AG04450 (cell line): ENCODE data around the gene KNSTRN. TPM values are rescaled to one million over a fixed set of nuclear protein-coding genes. Genes with fewer than 3 reads are reported as not detected.

ENCODE experiments used
- CTCF ChIA-PET: fragments of 300-600, 350-600 bp; formaldehyde crosslinking; extraction: SDS; loops from one replicate; lab custom pipeline; 2022; ENCODE audit warnings: antibody characterized with exemption, inconsistent platforms; lab: Charles Lee
- POLR2A ChIA-PET: fragments of 350-600 bp; formaldehyde crosslinking; extraction: SDS; loops from one replicate; lab custom pipeline; 2021; ENCODE audit warnings: antibody characterized with exemption, inconsistent platforms; lab: Yijun Ruan, JAX
- DNase-seq: peaks from one replicate; pipeline ENCODE4 v3.0.0-alpha.2; 2011; ENCODE audit warnings: low read depth, low spot score
- H3K27ac ChIP-seq: one replicate; pipeline ENCODE4 v1.5.1; 2012; ENCODE audit warnings: low read depth, low read length, control low read depth
- H3K27me3 ChIP-seq: one replicate; pipeline ENCODE4 v1.6.0; 2012; ENCODE audit warnings: low read length; ENCODE audit not compliant: control insufficient read depth, insufficient read depth
- H3K4me3 ChIP-seq: 2 replicates; pipeline ENCODE4 v1.5.1; 2011; ENCODE audit warnings: mild to moderate bottlenecking, low read depth, low read length, control low read depth
- H3K9me3 ChIP-seq: 2 replicates; pipeline ENCODE4 v1.5.1; 2012; ENCODE audit warnings: low read length; ENCODE audit not compliant: control insufficient read depth, insufficient read depth
- CTCF ChIP-seq: IDR thresholded peaks from 2 replicates; pipeline ENCODE4 v1.5.1; 2011; ENCODE audit warnings: low read depth, low read length, control low read depth, inconsistent platforms
- polyA plus RNA-seq: library from polyadenylated mRNA; depleted of rRNA; stranded (reverse); fragments of >200 nt; gene quantifications from 2 replicates; pipeline ENCODE4 v1.2.3, GENCODE V29; 2011

The KNSTRN gene
- polyA plus RNA-seq, 1 experiment: 18.2 TPM

GRCh38 chr15:40381818-40382529, 547 bp upstream of the KNSTRN start:
- Histone ChIP-seq H3K9me3 (no peaks in the 10 kb centered on the region; the same call in 1 of the 2 replicates), H3K27ac (no peak overlapping the region), H3K4me3 (no peak overlapping the region), H3K27me3 (no peaks in the 10 kb centered on the region)
- CTCF ChIA-PET: interaction anchor here (1.0 to 1.4 kb wide), 5 partner anchors 13 to 107 kb away, joined by 4 to 8 read pairs (median 6); no protein-coding TSS in a partner anchor
- POLR2A ChIA-PET: interaction anchor here (0.7 kb wide), 2 partner anchors 63 to 137 kb away, joined by 3 read pairs; no protein-coding TSS in a partner anchor
- DNase-seq: no peak
- TF ChIP-seq CTCF: no peak

- Histone ChIP-seq H3K27ac (no peak overlapping the region), H3K9me3 (no peaks in the 10 kb centered on the region; the same call in 1 of the 2 replicates), H3K27me3 (no peaks in the 10 kb centered on the region), H3K4me3 (no peak overlapping the region)
- DNase-seq: no peak
- ChIA-PET CTCF (interaction anchor here (0.6 to 1.0 kb wide), 2 partner anchors 36 to 65 kb away, joined by 3 read pairs; no protein-coding TSS in a partner anchor), POLR2A (no interaction called here)
- TF ChIP-seq CTCF: no peak
These were observed 4.0 kb downstream of the KNSTRN start for GRCh38 chr15:40386480-40386879.

- CTCF ChIA-PET: interaction anchor here (1.2 to 1.5 kb wide), 2 partner anchors 20 to 66 kb away, joined by 4 read pairs; no protein-coding TSS in a partner anchor
- Histone ChIP-seq H3K4me3 (no peak overlapping the region), H3K27me3 (no peaks in the 10 kb centered on the region), H3K27ac (no peak overlapping the region), H3K9me3 (no peaks in the 10 kb centered on the region)
- no peak for TF ChIP-seq CTCF
- POLR2A ChIA-PET: interaction anchor here (0.6 to 1.2 kb wide), 3 partner anchors 33 to 84 kb away, joined by 4 to 9 read pairs (median 4); partner anchors contain the start of gene CCDC9B
- no peak for DNase-seq
These were observed 6.7 kb downstream of the KNSTRN start for GRCh38 chr15:40388941-40389823.

GRCh38 chr15:40389824-40390595, 7.5 kb downstream of the KNSTRN start:
- H3K4me3 ChIP-seq: no peak overlapping the region
- ChIA-PET CTCF (interaction anchor here (1.2 to 1.5 kb wide), 2 partner anchors 21 to 67 kb away, joined by 4 read pairs; no protein-coding TSS in a partner anchor), POLR2A (interaction anchor here (0.6 to 1.2 kb wide), 2 partner anchors 32 to 50 kb away, joined by 4 read pairs; partner anchors contain the start of gene CCDC9B)
- H3K9me3 ChIP-seq: no peaks in the 10 kb centered on the region
- DNase-seq: no peak
- H3K27me3 ChIP-seq: no peaks in the 10 kb centered on the region
- no peak overlapping the region for H3K27ac ChIP-seq
- TF ChIP-seq CTCF: no peak
